Ishikawa (cell line): ENCODE data around the gene OPTN.

ENCODE experiments used
- CEBPB ChIP-seq: IDR thresholded peaks from 2 replicates; pipeline ENCODE4 v1.6.1; 2012
- CREB1 ChIP-seq: IDR thresholded peaks from 2 replicates; pipeline ENCODE4 v1.6.1; 2012; ENCODE audit warnings: low read depth
- EGR1 ChIP-seq: IDR thresholded peaks from 2 replicates; pipeline ENCODE4 v1.6.1; 2012
- EP300 ChIP-seq: IDR thresholded peaks from 2 replicates; pipeline ENCODE4 v1.6.1; 2012; ENCODE audit warnings: borderline replicate concordance
- FOXM1 ChIP-seq: IDR thresholded peaks from 2 replicates; pipeline ENCODE4 v1.6.1; 2012; ENCODE audit warnings: low read depth, borderline replicate concordance
- RAD21 ChIP-seq: IDR thresholded peaks from 2 replicates; pipeline ENCODE4 v1.6.1; 2012; ENCODE audit warnings: low read depth
- TAF1 ChIP-seq: IDR thresholded peaks from 2 replicates; pipeline ENCODE4 v1.6.1; 2012; ENCODE audit warnings: low read depth, mild to moderate bottlenecking
- TEAD4 ChIP-seq: IDR thresholded peaks from 2 replicates; pipeline ENCODE4 v1.6.1; 2012
- YY1 ChIP-seq: IDR thresholded peaks from 2 replicates; pipeline ENCODE4 v1.6.1; 2012; ENCODE audit warnings: low read depth
- TF ChIP-seq, protein P1 (sequence below): IDR thresholded peaks from 2 replicates; pipeline ENCODE4 v1.6.1; 2012
- TF ChIP-seq, protein P2 (sequence below): IDR thresholded peaks from 2 replicates; pipeline ENCODE4 v1.6.1; 2012; ENCODE audit warnings: low read depth, mild to moderate bottlenecking

DNA sequence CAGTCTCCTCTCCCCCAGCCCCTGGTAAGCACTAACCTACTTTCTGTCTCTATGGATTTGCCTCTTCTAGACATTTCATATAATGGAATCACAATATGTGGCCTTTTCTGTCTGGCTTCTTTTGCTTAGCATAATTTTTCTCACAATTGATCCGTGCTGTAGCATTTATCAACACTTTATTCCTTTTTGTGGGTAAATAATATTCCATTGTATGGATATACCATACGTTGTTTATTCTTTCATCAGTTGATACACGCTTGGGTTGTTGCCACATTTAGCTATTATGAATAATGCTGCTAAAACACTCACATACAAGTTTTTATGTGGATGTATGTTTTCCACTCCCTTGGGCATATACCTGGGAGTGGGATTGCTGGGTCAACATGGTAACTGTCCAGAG lies 87.2 kb downstream of the OPTN start:
- TF ChIP-seq, protein P1, sequence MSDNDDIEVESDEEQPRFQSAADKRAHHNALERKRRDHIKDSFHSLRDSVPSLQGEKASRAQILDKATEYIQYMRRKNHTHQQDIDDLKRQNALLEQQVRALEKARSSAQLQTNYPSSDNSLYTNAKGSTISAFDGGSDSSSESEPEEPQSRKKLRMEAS = no peak
- TF ChIP-seq EP300 (no peak), YY1 (no peak), TAF1 (no peak), CEBPB (no peak), EGR1 (no peak), FOXM1 (no peak), RAD21 (no peak), CREB1 (no peak), TEAD4 (no peak)
- TF ChIP-seq, protein P2, sequence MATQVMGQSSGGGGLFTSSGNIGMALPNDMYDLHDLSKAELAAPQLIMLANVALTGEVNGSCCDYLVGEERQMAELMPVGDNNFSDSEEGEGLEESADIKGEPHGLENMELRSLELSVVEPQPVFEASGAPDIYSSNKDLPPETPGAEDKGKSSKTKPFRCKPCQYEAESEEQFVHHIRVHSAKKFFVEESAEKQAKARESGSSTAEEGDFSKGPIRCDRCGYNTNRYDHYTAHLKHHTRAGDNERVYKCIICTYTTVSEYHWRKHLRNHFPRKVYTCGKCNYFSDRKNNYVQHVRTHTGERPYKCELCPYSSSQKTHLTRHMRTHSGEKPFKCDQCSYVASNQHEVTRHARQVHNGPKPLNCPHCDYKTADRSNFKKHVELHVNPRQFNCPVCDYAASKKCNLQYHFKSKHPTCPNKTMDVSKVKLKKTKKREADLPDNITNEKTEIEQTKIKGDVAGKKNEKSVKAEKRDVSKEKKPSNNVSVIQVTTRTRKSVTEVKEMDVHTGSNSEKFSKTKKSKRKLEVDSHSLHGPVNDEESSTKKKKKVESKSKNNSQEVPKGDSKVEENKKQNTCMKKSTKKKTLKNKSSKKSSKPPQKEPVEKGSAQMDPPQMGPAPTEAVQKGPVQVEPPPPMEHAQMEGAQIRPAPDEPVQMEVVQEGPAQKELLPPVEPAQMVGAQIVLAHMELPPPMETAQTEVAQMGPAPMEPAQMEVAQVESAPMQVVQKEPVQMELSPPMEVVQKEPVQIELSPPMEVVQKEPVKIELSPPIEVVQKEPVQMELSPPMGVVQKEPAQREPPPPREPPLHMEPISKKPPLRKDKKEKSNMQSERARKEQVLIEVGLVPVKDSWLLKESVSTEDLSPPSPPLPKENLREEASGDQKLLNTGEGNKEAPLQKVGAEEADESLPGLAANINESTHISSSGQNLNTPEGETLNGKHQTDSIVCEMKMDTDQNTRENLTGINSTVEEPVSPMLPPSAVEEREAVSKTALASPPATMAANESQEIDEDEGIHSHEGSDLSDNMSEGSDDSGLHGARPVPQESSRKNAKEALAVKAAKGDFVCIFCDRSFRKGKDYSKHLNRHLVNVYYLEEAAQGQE = no peak
